WTC11 (cell line): ENCODE results near the gene NWD2. TPM values are rescaled to one million over a fixed set of nuclear protein-coding genes. Genes with fewer than 3 reads are reported as not detected.

ENCODE experiments used
- ATAC-seq: fragments of 200-7000 bp; cut with Tn5 transposase; 2 replicates; pipeline ENCODE4 v1.10.0; 2021; ENCODE audit warnings: mild to moderate bottlenecking, moderate library complexity
- CTCF ChIA-PET: fragments of 300-600 bp; sonication (Branson Sonifier 250); formaldehyde crosslinking; loops from one replicate; lab custom pipeline; 2021; ENCODE audit warnings: antibody characterized with exemption; lab: Charles Lee
- POLR2A ChIA-PET: fragments of 350-600 bp; sonication (Branson Sonifier 250); formaldehyde crosslinking; loops from one replicate; lab custom pipeline; 2021; ENCODE audit warnings: antibody characterized with exemption; lab: Charles Lee
- DNase-seq: peaks from one replicate; pipeline ENCODE4 v3.0.0; 2021; ENCODE audit warnings: low spot score
- H3K27ac Mint-ChIP-seq: 2 replicates; pipeline ENCODE4 v1.8.0; 2021; ENCODE audit warnings: mixed read lengths
- H3K27me3 Mint-ChIP-seq: 2 replicates; pipeline ENCODE4 v1.8.0; 2021; ENCODE audit warnings: low read depth, mild to moderate bottlenecking, moderate library complexity, mixed read lengths
- H3K36me3 Mint-ChIP-seq: 2 replicates; pipeline ENCODE4 v1.8.0; 2021; ENCODE audit warnings: mixed read lengths
- H3K4me1 Mint-ChIP-seq: 2 replicates; pipeline ENCODE4 v1.8.0; 2022; ENCODE audit warnings: mixed read lengths
- H3K4me3 Mint-ChIP-seq: 2 replicates; pipeline ENCODE4 v1.8.0; 2021; ENCODE audit warnings: mild to moderate bottlenecking, moderate library complexity, mixed read lengths
- H3K9me3 Mint-ChIP-seq: 2 replicates; pipeline ENCODE4 v1.8.0; 2021; ENCODE audit warnings: mixed read lengths
- AR ChIP-seq: fragments of 250-450 bp; sonication (Bioruptor Pico); IDR thresholded peaks from 2 replicates; pipeline ENCODE4 v1.9.0; 2021; ENCODE audit warnings: mild to moderate bottlenecking
- E2F1 ChIP-seq: sonication (generic); formaldehyde crosslinking; IDR thresholded peaks from 2 replicates; pipeline ENCODE4 v1.8.0; 2022; ENCODE audit warnings: mild to moderate bottlenecking, missing genetic modification reagents
- EMX1 ChIP-seq: fragments of 250-450 bp; sonication (Bioruptor Pico); IDR thresholded peaks from 2 replicates; pipeline ENCODE4 v1.8.0; 2021; ENCODE audit warnings: mild to moderate bottlenecking
- HMGA2 ChIP-seq: fragments of 250-450 bp; sonication (Bioruptor Pico); IDR thresholded peaks from 2 replicates; pipeline ENCODE4 v1.4.0; 2021; ENCODE audit warnings: mild to moderate bottlenecking, moderate library complexity
- IRF2 ChIP-seq: sonication (generic); formaldehyde crosslinking; IDR thresholded peaks from 2 replicates; pipeline ENCODE4 v1.8.0; 2022; ENCODE audit warnings: low read depth, missing genetic modification reagents, borderline replicate concordance
- JAZF1 ChIP-seq: fragments of 250-450 bp; sonication (Bioruptor Pico); IDR thresholded peaks from 2 replicates; pipeline ENCODE4 v1.9.0; 2021; ENCODE audit warnings: moderate library complexity, mild to moderate bottlenecking, inconsistent platforms
- MAX ChIP-seq: sonication (generic); formaldehyde crosslinking; IDR thresholded peaks from 2 replicates; pipeline ENCODE4 v1.8.0; 2022; ENCODE audit warnings: mild to moderate bottlenecking, missing genetic modification reagents
- MYBL2 ChIP-seq: sonication (generic); formaldehyde crosslinking; IDR thresholded peaks from 2 replicates; pipeline ENCODE4 v1.8.1; 2023; ENCODE audit warnings: mild to moderate bottlenecking, moderate library complexity, missing genetic modification reagents
- OVOL2 ChIP-seq: fragments of 250-450 bp; sonication (Bioruptor Pico); IDR thresholded peaks from 2 replicates; pipeline ENCODE4 v1.9.0; 2021; ENCODE audit warnings: mild to moderate bottlenecking, borderline replicate concordance
- SMAD3 ChIP-seq: sonication (generic); formaldehyde crosslinking; IDR thresholded peaks from 2 replicates; pipeline ENCODE4 v1.8.0; 2022; ENCODE audit warnings: missing genetic modification reagents, mild to moderate bottlenecking, borderline replicate concordance
- SMAD4 ChIP-seq: sonication (generic); formaldehyde crosslinking; IDR thresholded peaks from 2 replicates; pipeline ENCODE4 v1.8.0; 2022; ENCODE audit warnings: mild to moderate bottlenecking, missing genetic modification reagents
- SOX15 ChIP-seq: fragments of 250-450 bp; sonication (Bioruptor Pico); IDR thresholded peaks from 2 replicates; pipeline ENCODE4 v1.9.0; 2021; ENCODE audit warnings: mild to moderate bottlenecking
- TCF7 ChIP-seq: sonication (generic); formaldehyde crosslinking; IDR thresholded peaks from 2 replicates; pipeline ENCODE4 v1.8.0; 2022; ENCODE audit warnings: mild to moderate bottlenecking, low read depth, missing genetic modification reagents, moderate library complexity
- TEAD1 ChIP-seq: sonication (generic); formaldehyde crosslinking; IDR thresholded peaks from 2 replicates; pipeline ENCODE4 v1.8.0; 2022; ENCODE audit warnings: mild to moderate bottlenecking, missing genetic modification reagents
- ZBTB21 ChIP-seq: sonication (generic); formaldehyde crosslinking; IDR thresholded peaks from 2 replicates; pipeline ENCODE4 v1.8.1; 2023; ENCODE audit warnings: mild to moderate bottlenecking, missing genetic modification reagents, borderline replicate concordance
- ZNF219 ChIP-seq: sonication (generic); formaldehyde crosslinking; IDR thresholded peaks from 2 replicates; pipeline ENCODE4 v1.8.0; 2023; ENCODE audit warnings: missing genetic modification reagents, mild to moderate bottlenecking, borderline replicate concordance
- total RNA-seq: library from RNA; stranded (reverse); gene quantifications from 3 replicates; pipeline ENCODE4 v1.2.3, GENCODE V29; 2021
- TF ChIP-seq, protein P1 (sequence below): sonication (generic); formaldehyde crosslinking; IDR thresholded peaks from 2 replicates; pipeline ENCODE4 v1.8.1; 2023; ENCODE audit warnings: mild to moderate bottlenecking, missing genetic modification reagents, moderate library complexity
- TF ChIP-seq, protein P2 (sequence below): fragments of 250-450 bp; sonication (Bioruptor Pico); conservative IDR thresholded peaks from 2 replicates; pipeline ENCODE4 v1.9.0; 2021; ENCODE audit warnings: mild to moderate bottlenecking

Gene NWD2
- total RNA-seq, 1 experiment from 2014 or later: 0.07 TPM

DNA sequence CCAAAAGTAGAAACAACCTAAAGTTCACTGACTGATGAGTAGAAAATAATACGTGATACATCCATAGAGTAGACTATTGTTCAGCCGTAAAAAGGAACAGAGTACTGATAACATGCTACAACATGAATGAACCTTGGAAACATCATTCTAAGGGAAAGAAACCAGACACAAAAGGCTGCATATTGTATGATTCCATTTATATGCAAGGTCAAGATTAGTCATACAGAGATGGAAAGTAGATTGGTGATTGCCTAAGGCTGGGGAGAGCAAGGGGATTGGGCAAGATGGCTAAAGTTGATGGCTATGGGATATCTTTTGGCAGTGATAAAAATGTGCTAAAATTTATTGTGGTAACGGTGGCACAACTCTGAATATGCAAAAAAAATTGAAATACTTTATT, 232.6 kb downstream of the NWD2 start:
- H3K4me3 Mint-ChIP-seq: no peak overlapping the region
- no peaks in the 10 kb centered on the region for H3K36me3 Mint-ChIP-seq
- no peaks in the 10 kb centered on the region for H3K4me1 Mint-ChIP-seq
- peaks cover 8% of the 10 kb centered on the region for H3K9me3 Mint-ChIP-seq
- ChIA-PET POLR2A (no interaction called here), CTCF (interaction anchor here (0.6 kb wide), 1 partner anchor 325 kb away, joined by 3 read pairs; no protein-coding TSS in a partner anchor)
- H3K27ac Mint-ChIP-seq: no peak overlapping the region
- DNase-seq (no peak), ATAC-seq (no peak)
- no peaks in the 10 kb centered on the region for H3K27me3 Mint-ChIP-seq
- no peak for TF ChIP-seq MYBL2 (CRISPR knock-in tag)
- TF ChIP-seq TEAD1 (CRISPR knock-in tag): no peak
- TF ChIP-seq ZBTB21: no peak
- TF ChIP-seq SMAD4 (CRISPR knock-in tag): no peak
- no peak for TF ChIP-seq OVOL2 (CRISPR knock-in tag)
- no peak for TF ChIP-seq ZNF219 (CRISPR knock-in tag)
- TF ChIP-seq IRF2 (CRISPR knock-in tag): no peak
- TF ChIP-seq E2F1 (CRISPR knock-in tag): no peak
- no peak for TF ChIP-seq EMX1 (CRISPR knock-in tag)
- TF ChIP-seq TCF7 (CRISPR knock-in tag): no peak
- no peak for TF ChIP-seq SOX15 (CRISPR knock-in tag)
- TF ChIP-seq SMAD3 (CRISPR knock-in tag): no peak
- no peak for TF ChIP-seq HMGA2 (CRISPR knock-in tag)
- no peak for TF ChIP-seq JAZF1 (CRISPR knock-in tag)

DNA sequence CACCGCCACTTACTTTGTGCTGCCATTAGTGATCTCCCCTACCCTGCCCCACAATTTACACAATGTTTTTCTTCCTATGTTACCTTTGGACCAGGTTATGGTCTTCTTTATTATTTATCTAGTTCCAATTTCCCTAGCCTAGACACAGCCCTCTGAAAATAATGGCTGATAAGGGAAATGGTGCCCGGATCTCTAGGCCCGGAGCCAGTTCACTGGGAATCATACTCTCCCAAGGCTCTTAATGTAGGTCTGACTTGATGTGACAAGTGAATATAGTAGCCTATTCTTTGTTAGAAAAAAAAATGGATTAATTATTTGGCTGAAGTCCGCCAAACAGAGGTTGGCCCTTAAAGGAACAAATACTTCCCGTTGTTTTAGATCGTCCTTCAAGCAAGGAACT, 233.6 kb downstream of the NWD2 start:
- Mint-ChIP-seq H3K4me3 (no peak overlapping the region), H3K27ac (no peak overlapping the region), H3K27me3 (no peaks in the 10 kb centered on the region), H3K4me1 (no peaks in the 10 kb centered on the region), H3K36me3 (no peaks in the 10 kb centered on the region), H3K9me3 (peaks cover 12% of the 10 kb centered on the region)
- DNase-seq: no peak
- TF ChIP-seq AR (CRISPR knock-in tag) (no peak), MAX (CRISPR knock-in tag) (no peak)
- TF ChIP-seq, protein P1, sequence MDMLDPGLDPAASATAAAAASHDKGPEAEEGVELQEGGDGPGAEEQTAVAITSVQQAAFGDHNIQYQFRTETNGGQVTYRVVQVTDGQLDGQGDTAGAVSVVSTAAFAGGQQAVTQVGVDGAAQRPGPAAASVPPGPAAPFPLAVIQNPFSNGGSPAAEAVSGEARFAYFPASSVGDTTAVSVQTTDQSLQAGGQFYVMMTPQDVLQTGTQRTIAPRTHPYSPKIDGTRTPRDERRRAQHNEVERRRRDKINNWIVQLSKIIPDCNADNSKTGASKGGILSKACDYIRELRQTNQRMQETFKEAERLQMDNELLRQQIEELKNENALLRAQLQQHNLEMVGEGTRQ (CRISPR knock-in tag): no peak
- TF ChIP-seq, protein P2, sequence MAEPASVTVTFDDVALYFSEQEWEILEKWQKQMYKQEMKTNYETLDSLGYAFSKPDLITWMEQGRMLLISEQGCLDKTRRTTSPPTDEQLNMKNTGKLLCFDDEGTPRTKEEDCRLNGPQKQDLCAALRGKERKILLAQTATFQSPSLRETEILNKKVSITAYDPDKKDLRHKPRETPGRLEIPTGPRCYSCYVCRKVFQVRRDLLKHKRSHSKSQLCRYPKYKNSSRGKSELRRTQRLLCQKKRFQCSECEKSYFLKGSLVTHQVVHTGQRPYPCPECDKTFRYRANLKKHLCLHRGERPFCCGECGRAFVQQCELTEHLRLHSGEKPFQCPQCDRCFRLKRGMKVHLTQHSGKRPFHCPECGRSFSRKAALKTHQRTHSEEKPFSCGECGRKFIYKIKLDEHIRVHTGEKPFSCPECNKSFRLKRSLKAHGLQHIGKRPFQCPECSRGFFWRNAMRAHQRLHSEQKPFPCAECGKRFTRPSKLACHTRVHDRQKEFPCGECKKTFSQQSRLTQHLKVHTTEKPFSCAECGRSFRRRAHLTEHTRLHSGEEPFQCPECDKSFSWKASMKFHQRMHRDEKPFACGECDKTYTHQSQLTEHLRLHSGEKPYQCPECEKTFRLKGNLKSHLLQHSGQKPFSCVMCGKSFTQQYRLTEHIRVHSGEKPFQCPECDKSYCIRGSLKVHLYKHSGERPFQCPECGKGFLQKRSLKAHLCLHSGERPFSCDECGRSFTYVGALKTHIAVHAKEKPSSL: no peak
- no peak for ATAC-seq
- CTCF ChIA-PET: no interaction called here
- POLR2A ChIA-PET: no interaction called here
